CD4-positive, alpha-beta T cell (primary cell): Measurements from ENCODE around the gene CDC16. TPM values are rescaled to one million over a fixed set of nuclear protein-coding genes. Genes with fewer than 3 reads are reported as not detected.

Source experiments
- ATAC-seq: fragments of 200-7000 bp; cut with Tn5 transposase; one replicate; pipeline ENCODE4 v1.10.0; 2022; ENCODE audit warnings: mild to moderate bottlenecking; ENCODE audit not compliant: poor library complexity
- CTCF ChIA-PET: fragments of 350-600 bp; sonication (Branson Sonifier 250); formaldehyde crosslinking; loops from one replicate; lab custom pipeline; 2021; ENCODE audit warnings: antibody characterized with exemption, inconsistent platforms; lab: Charles Lee
- POLR2A ChIA-PET: fragments of 350-600 bp; sonication (Branson Sonifier 250); formaldehyde crosslinking; loops from one replicate; lab custom pipeline; 2021; ENCODE audit warnings: antibody characterized with exemption, inconsistent platforms; lab: Charles Lee
- DNase-seq, 14 experiments: peaks; one replicate each; pipeline ENCODE4 v3.0.0-alpha.2; 2013 to 2020; ENCODE audit warnings: mixed read lengths in 2 of 14
- H3K27ac ChIP-seq, 2 donors: one replicate each; pipeline versions ENCODE4 v1.5.1 to v1.7.0; 2013; ENCODE audit warnings: low read length in 2 of 2, low read depth in 1 of 2, mild to moderate bottlenecking in 1 of 2
- H3K27me3 ChIP-seq, 2 experiments: 1 replicate in 1 of 2; 2 replicates in 1 of 2; pipeline versions ENCODE4 v1.6.1 to v1.7.0; 2013; ENCODE audit warnings: low read length in 2 of 2, control low read depth in 1 of 2, mild to moderate bottlenecking in 1 of 2, moderate library complexity in 1 of 2; ENCODE audit not compliant: insufficient read depth in 2 of 2, control insufficient read depth in 1 of 2
- H3K36me3 ChIP-seq: one replicate; pipeline ENCODE4 v1.6.1; 2013; ENCODE audit warnings: low read length, control low read depth; ENCODE audit not compliant: insufficient read depth
- H3K4me1 ChIP-seq: one replicate; pipeline ENCODE4 v1.6.1; 2013; ENCODE audit warnings: low read length, control low read depth; ENCODE audit not compliant: insufficient read depth
- H3K4me3 ChIP-seq: one replicate; pipeline ENCODE4 v1.5.1; 2013; ENCODE audit warnings: mild to moderate bottlenecking, low read length, moderate library complexity
- H3K9me3 ChIP-seq, 2 experiments: 1 replicate in 1 of 2; 2 replicates in 1 of 2; pipeline versions ENCODE4 v1.6.1 to v1.7.0; 2013; ENCODE audit warnings: low read length in 2 of 2, mild to moderate bottlenecking in 2 of 2, control low read depth in 1 of 2, moderate library complexity in 1 of 2; ENCODE audit not compliant: control insufficient read depth in 1 of 2, insufficient read depth in 1 of 2
- H3K27ac Mint-ChIP-seq: one replicate; pipeline ENCODE4 v1.8.0; 2020; ENCODE audit warnings: mixed read lengths
- H3K27me3 Mint-ChIP-seq: one replicate; pipeline ENCODE4 v1.8.0; 2021; ENCODE audit warnings: mixed read lengths
- H3K36me3 Mint-ChIP-seq: one replicate; pipeline ENCODE4 v1.8.0; 2021; ENCODE audit warnings: low read depth, mixed read lengths
- H3K4me1 Mint-ChIP-seq: one replicate; pipeline ENCODE4 v1.8.0; 2021; ENCODE audit warnings: low read depth, mixed read lengths
- H3K4me3 Mint-ChIP-seq: one replicate; pipeline ENCODE4 v1.8.0; 2020; ENCODE audit warnings: mild to moderate bottlenecking, mixed read lengths
- H3K9me3 Mint-ChIP-seq: one replicate; pipeline ENCODE4 v1.8.0; 2020; ENCODE audit warnings: mixed read lengths
- intact Hi-C, 2 experiments: fragments of 100-400 bp; cut with DNase I in 1 of 2; cut with micrococcal nuclease in 1 of 2; formaldehyde crosslinking; loops; one replicate each; pipeline versions ENCODE4 v1.15.1 to v1.9.0; 2023 to 2025; cut with DNase I, micrococcal nuclease
- total RNA-seq, 174 experiments: library from RNA in 2 of 174; stranded (reverse) in 2 of 174; gene quantifications; one replicate each; pipeline ENCODE4 v1.2.3 and lab custom pipeline; 2021 to 2026
- TF ChIP-seq, protein P1 (sequence below): fragments of 200-600 bp; IDR thresholded peaks from one replicate; pipeline ENCODE4 v1.8.0; 2022; ENCODE audit warnings: antibody characterized with exemption, mild to moderate bottlenecking

The CDC16 gene
- total RNA-seq, 2 experiments from 2014 or later, result 68.4 to 69.4 TPM

- Histone ChIP-seq H3K36me3 (no peaks in the 10 kb centered on the region), H3K27me3 (no peaks in the 10 kb centered on the region), H3K27ac (no peak overlapping the region), H3K4me3 (no peak overlapping the region), H3K9me3 (no peaks in the 10 kb centered on the region), H3K4me1 (peaks cover 22% of the 10 kb centered on the region)
- Mint-ChIP-seq H3K9me3 (no peaks in the 10 kb centered on the region), H3K4me1 (peaks cover 74% of the 10 kb centered on the region), H3K27me3 (no peaks in the 10 kb centered on the region), H3K36me3 (no peaks in the 10 kb centered on the region), H3K4me3 (peak overlapping the region; percentile 13), H3K27ac (peak overlapping the region; percentile 85)
- ATAC-seq, result no peak
- DNase-seq, result no peak
- TF ChIP-seq, protein P1, sequence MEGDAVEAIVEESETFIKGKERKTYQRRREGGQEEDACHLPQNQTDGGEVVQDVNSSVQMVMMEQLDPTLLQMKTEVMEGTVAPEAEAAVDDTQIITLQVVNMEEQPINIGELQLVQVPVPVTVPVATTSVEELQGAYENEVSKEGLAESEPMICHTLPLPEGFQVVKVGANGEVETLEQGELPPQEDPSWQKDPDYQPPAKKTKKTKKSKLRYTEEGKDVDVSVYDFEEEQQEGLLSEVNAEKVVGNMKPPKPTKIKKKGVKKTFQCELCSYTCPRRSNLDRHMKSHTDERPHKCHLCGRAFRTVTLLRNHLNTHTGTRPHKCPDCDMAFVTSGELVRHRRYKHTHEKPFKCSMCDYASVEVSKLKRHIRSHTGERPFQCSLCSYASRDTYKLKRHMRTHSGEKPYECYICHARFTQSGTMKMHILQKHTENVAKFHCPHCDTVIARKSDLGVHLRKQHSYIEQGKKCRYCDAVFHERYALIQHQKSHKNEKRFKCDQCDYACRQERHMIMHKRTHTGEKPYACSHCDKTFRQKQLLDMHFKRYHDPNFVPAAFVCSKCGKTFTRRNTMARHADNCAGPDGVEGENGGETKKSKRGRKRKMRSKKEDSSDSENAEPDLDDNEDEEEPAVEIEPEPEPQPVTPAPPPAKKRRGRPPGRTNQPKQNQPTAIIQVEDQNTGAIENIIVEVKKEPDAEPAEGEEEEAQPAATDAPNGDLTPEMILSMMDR, result no peak
- POLR2A ChIA-PET, result interaction anchor here (0.8 to 1.4 kb wide), 8 partner anchors 57 to 109 kb away, joined by 3 to 8 read pairs (median 4); no protein-coding TSS in a partner anchor
- CTCF ChIA-PET, result no interaction called here
- intact Hi-C loops, result no loop called here
Measured at GRCh38 chr13:114219392-114219791, 15.3 kb upstream of the CDC16 start.

DNA sequence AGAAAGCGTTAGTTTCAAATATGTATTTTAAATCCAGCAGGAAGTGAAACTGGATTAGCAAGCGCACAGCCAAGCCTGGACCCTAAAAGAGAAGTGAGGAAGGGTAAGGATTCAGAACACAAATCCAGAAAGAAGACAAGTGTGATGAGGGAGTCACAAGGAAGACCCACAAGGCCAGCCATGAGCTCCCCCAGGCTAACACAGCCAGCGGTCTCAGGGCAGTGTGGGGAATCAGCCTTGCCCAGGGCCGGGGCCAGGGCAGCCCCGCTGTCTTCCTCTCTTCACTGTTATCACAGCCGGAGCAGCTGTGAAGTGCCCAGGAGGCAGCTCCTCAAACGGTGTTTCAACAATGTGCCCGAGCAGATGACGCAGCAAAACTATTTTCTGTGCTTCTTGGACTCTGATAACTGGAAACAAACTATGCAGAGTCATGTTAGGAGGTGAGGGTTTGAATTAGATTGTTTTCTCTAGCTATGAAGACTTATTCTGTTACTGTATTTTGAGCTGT, 12.2 kb upstream of the CDC16 start:
- POLR2A ChIA-PET, result interaction anchor here (0.7 to 2.5 kb wide), 7 partner anchors 41 to 220 kb away, joined by 3 to 10 read pairs (median 3); no protein-coding TSS in a partner anchor
- intact Hi-C loops, result no loop called here
- H3K4me3 Mint-ChIP-seq, result no peak overlapping the region

DNA sequence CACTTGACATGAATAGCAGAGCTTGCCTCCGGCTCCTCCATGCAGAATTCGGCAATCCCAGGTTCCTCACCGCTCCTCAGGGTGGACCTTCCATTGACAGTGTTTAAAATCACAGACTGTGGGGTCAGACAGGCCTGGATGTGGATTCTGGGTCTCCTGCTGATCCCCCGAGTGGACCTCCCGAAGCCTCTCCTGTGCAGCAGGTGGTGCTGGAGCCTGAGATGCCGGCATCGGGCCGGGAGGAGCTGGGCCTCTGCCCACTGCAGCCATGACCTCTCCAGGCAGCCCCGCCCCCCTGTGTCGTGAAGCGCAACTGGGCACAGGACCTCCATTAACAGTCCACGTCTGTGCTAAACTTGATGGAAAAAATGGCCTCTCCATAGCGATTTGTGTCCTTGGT, 10.5 kb upstream of the CDC16 start:
- POLR2A ChIA-PET, result interaction anchor here (0.7 to 2.5 kb wide), 4 partner anchors 76 to 93 kb away, joined by 4 to 10 read pairs (median 7); no protein-coding TSS in a partner anchor

More for the DNA sequence above, 12.2 kb upstream of the CDC16 start:
- H3K4me1 Mint-ChIP-seq, result peaks cover 86% of the 10 kb centered on the region
- H3K27ac Mint-ChIP-seq, result peak overlapping the region; percentile 79
- TF ChIP-seq, protein P1, result no peak
- Histone ChIP-seq H3K27ac (no peak overlapping the region), H3K27me3 (no peaks in the 10 kb centered on the region), H3K4me3 (no peak overlapping the region), H3K9me3 (no peaks in the 10 kb centered on the region), H3K4me1 (peaks cover 48% of the 10 kb centered on the region), H3K36me3 (no peaks in the 10 kb centered on the region)
- no peaks in the 10 kb centered on the region for H3K36me3 Mint-ChIP-seq
- CTCF ChIA-PET, result interaction anchor here (0.7 kb wide), 1 partner anchor 35 kb away, joined by 3 read pairs; no protein-coding TSS in a partner anchor
- no peak for ATAC-seq
- no peaks in the 10 kb centered on the region for H3K27me3 Mint-ChIP-seq
- no peaks in the 10 kb centered on the region for H3K9me3 Mint-ChIP-seq
- DNase-seq, result peak in 1 of 14 experiments; percentile 24

More for the DNA sequence above, 10.5 kb upstream of the CDC16 start:
- intact Hi-C loops, result no loop called here
- H3K27me3 ChIP-seq, result no peaks in the 10 kb centered on the region
- peaks cover 48% of the 10 kb centered on the region for H3K4me1 ChIP-seq
- CTCF ChIA-PET, result interaction anchor here (1.0 to 1.7 kb wide), 3 partner anchors 19 to 114 kb away, joined by 3 to 6 read pairs (median 3); no protein-coding TSS in a partner anchor
- DNase-seq (no peak), ATAC-seq (no peak)
- Mint-ChIP-seq H3K36me3 (no peaks in the 10 kb centered on the region), H3K27ac (peak overlapping the region; percentile 94), H3K27me3 (no peaks in the 10 kb centered on the region), H3K4me3 (no peak overlapping the region), H3K9me3 (no peaks in the 10 kb centered on the region), H3K4me1 (peaks cover 73% of the 10 kb centered on the region)
- no peaks in the 10 kb centered on the region for H3K36me3 ChIP-seq
- no peak overlapping the region for H3K4me3 ChIP-seq
- H3K9me3 ChIP-seq, result no peaks in the 10 kb centered on the region
- TF ChIP-seq, protein P1, result no peak
- no peak overlapping the region for H3K27ac ChIP-seq
